CD14-positive monocyte (primary cell): ENCODE results near the gene FAM83G. TPM values are rescaled to one million over a fixed set of nuclear protein-coding genes. Genes with fewer than 3 reads are reported as not detected.

Source experiments
- DNase-seq, 3 donors: peaks; one replicate each; pipeline ENCODE4 v3.0.0-alpha.2; 2011 to 2022
- H2AFZ ChIP-seq: 2 replicates; pipeline ENCODE4 v1.6.0; 2012; ENCODE audit warnings: mild to moderate bottlenecking, low read depth, low read length, inconsistent platforms; ENCODE audit not compliant: insufficient read depth, poor library complexity, severe bottlenecking
- H3K27ac ChIP-seq, 2 donors: 1 replicate in 1 of 2; 2 replicates in 1 of 2; pipeline ENCODE4 v1.5.1; 2012 to 2013; ENCODE audit warnings: low read length in 2 of 2, control low read depth in 1 of 2, inconsistent platforms in 1 of 2, low read depth in 1 of 2, mild to moderate bottlenecking in 1 of 2
- H3K27me3 ChIP-seq, 2 donors: one replicate each; pipeline versions ENCODE4 v1.6.0 to v1.6.1; 2011 to 2013; ENCODE audit warnings: low read length in 2 of 2; ENCODE audit not compliant: control insufficient read depth in 2 of 2, insufficient read depth in 2 of 2
- H3K36me3 ChIP-seq, 2 donors: replicated peaks in 1 of 2; 1 replicate in 1 of 2; 2 replicates in 1 of 2; pipeline versions ENCODE4 v1.5.1 to v1.6.1; 2012 to 2013; ENCODE audit warnings: low read length in 2 of 2, control low read depth in 1 of 2, inconsistent platforms in 1 of 2, mild to moderate bottlenecking in 1 of 2; ENCODE audit not compliant: insufficient read depth in 2 of 2, control insufficient read depth in 1 of 2
- H3K4me1 ChIP-seq, 2 donors: 1 replicate in 1 of 2; 2 replicates in 1 of 2; pipeline versions ENCODE4 v1.5.1 to v1.6.1; 2012 to 2013; ENCODE audit warnings: low read length in 2 of 2, control low read depth in 1 of 2, inconsistent platforms in 1 of 2, mild to moderate bottlenecking in 1 of 2, moderate library complexity in 1 of 2; ENCODE audit not compliant: insufficient read depth in 2 of 2, control insufficient read depth in 1 of 2
- H3K4me2 ChIP-seq: replicated peaks from 2 replicates; pipeline ENCODE3; 2012; ENCODE audit warnings: low read length, moderate library complexity, mild to moderate bottlenecking; ENCODE audit not compliant: poor library complexity, severe bottlenecking; ENCODE audit errors: extremely low read depth
- H3K4me3 ChIP-seq, 3 experiments: fragments of 200-600 bp in 1 of 3; sonication (generic) in 1 of 3; replicated peaks in 1 of 3; 1 replicate in 2 of 3; 2 replicates in 1 of 3; pipeline ENCODE4 v1.5.1; 2011 to 2013; ENCODE audit warnings: low read length in 3 of 3, mild to moderate bottlenecking in 3 of 3, control low read depth in 2 of 3, low read depth in 2 of 3, inconsistent platforms in 1 of 3, moderate library complexity in 1 of 3
- H3K79me2 ChIP-seq: 2 replicates; pipeline ENCODE4 v1.6.0; 2012; ENCODE audit warnings: mild to moderate bottlenecking, control low read depth, inconsistent platforms, low read length, moderate library complexity; ENCODE audit not compliant: insufficient read depth
- H3K9ac ChIP-seq: 2 replicates; pipeline ENCODE4 v1.6.0; 2017; ENCODE audit warnings: low read length, mild to moderate bottlenecking; ENCODE audit not compliant: insufficient read depth, poor library complexity, severe bottlenecking
- H3K9me3 ChIP-seq, 2 donors: replicated peaks in 1 of 2; 1 replicate in 1 of 2; 2 replicates in 1 of 2; pipeline versions ENCODE4 v1.5.1 to v1.6.1; 2012 to 2013; ENCODE audit warnings: low read length in 2 of 2, control low read depth in 1 of 2; ENCODE audit not compliant: control insufficient read depth in 1 of 2, insufficient read depth in 1 of 2
- H4K20me1 ChIP-seq: 2 replicates; pipeline ENCODE4 v1.6.0; 2012; ENCODE audit warnings: mild to moderate bottlenecking, low read length, control low read depth, moderate library complexity; ENCODE audit not compliant: insufficient read depth
- H3K27ac Mint-ChIP-seq, 7 donors: one replicate each; pipeline ENCODE4 v1.8.0; 2020; ENCODE audit warnings: mild to moderate bottlenecking in 7 of 7, mixed read lengths in 7 of 7, moderate library complexity in 6 of 7, inconsistent platforms in 2 of 7
- H3K27me3 Mint-ChIP-seq, 3 donors: one replicate each; pipeline ENCODE4 v1.8.0; 2021 to 2022; ENCODE audit warnings: low read depth in 3 of 3, mild to moderate bottlenecking in 3 of 3, mixed read lengths in 3 of 3, moderate library complexity in 3 of 3, inconsistent platforms in 1 of 3
- H3K36me3 Mint-ChIP-seq, 2 donors: one replicate each; pipeline ENCODE4 v1.8.0; 2020; ENCODE audit warnings: mixed read lengths in 2 of 2, inconsistent platforms in 1 of 2, mild to moderate bottlenecking in 1 of 2
- H3K4me1 Mint-ChIP-seq: one replicate; pipeline ENCODE4 v1.8.0; 2020; ENCODE audit warnings: mild to moderate bottlenecking, mixed read lengths
- H3K4me3 Mint-ChIP-seq, 2 donors: one replicate each; pipeline ENCODE4 v1.8.0; 2020; ENCODE audit warnings: mild to moderate bottlenecking in 2 of 2, mixed read lengths in 2 of 2, moderate library complexity in 1 of 2
- H3K9me3 Mint-ChIP-seq, 7 donors: one replicate each; pipeline ENCODE4 v1.8.0; 2020 to 2022; ENCODE audit warnings: mixed read lengths in 7 of 7, mild to moderate bottlenecking in 6 of 7, moderate library complexity in 6 of 7, inconsistent platforms in 2 of 7
- WGBS: methylation state at CpG from one replicate; pipeline ENCODE4 v1.1.5; 2013; ENCODE audit warnings: missing lambda C conversion rate; ENCODE audit not compliant: insufficient coverage; 5-methylcytosine and 5-hydroxymethylcytosine counted together
- intact Hi-C, 2 donors: fragments of 100-400 bp; cut with micrococcal nuclease; formaldehyde crosslinking; loops; one replicate each; pipeline versions ENCODE4 v1.15.0 to v1.15.1; 2023
- polyA plus RNA-seq, 3 donors: library from polyadenylated mRNA; depleted of rRNA in 1 of 3; unstranded in 2 of 3; stranded (reverse) in 1 of 3; fragments of 300-500 nt in 2 of 3; fragments of >200 nt in 1 of 3; fragmentation: Illumina TruSeq in 2 of 3; gene quantifications; 1 replicate in 2 of 3; 2 replicates in 1 of 3; pipeline ENCODE4 v1.2.3, GENCODE V29; 2012 to 2021
- TF ChIP-seq, protein P1 (sequence below): fragments of 200-600 bp; IDR thresholded peaks from one replicate; pipeline ENCODE4 v1.8.0; 2022; ENCODE audit warnings: antibody characterized with exemption, mild to moderate bottlenecking

Gene FAM83G
- polyA plus RNA-seq, 3 donors = 0.04 to 0.17 (median 0.08) TPM

DNA sequence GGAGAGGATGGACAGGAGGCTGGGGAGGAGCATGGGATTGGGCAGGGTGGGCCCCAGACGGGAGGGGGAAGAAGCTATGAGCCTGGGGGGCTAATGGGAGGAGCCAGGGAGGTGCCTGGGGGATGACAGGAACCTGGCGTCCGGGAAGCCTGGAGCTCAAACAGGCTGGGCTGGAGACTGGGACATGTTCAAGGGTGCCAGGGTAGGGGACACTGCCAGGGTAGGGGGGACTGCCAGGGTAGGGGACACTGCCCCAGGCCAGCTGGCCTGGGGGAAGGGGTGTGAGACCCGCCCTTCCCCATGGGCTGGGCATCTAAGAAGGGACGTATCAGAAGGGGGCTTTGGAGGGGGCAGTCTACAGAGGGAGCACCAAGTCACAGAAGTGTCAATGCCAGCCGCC lies 7.0 kb upstream of the FAM83G start:
- H3K4me2 ChIP-seq = no peak overlapping the region
- intact Hi-C loops = no loop called here
- H4K20me1 ChIP-seq = no peaks in the 10 kb centered on the region
- H2AFZ ChIP-seq = no peak overlapping the region
- WGBS = 95% methylated on average over 6 of the region's 6 CpGs
- Mint-ChIP-seq H3K27me3 (peaks cover 1 to 9% (median 2%) of the 10 kb centered on the region in 3 donors), H3K9me3 (peaks cover 0 to 4% (median 0%) of the 10 kb centered on the region in 7 donors), H3K27ac (no peak overlapping the region), H3K4me3 (no peak overlapping the region), H3K36me3 (no peaks in the 10 kb centered on the region), H3K4me1 (no peaks in the 10 kb centered on the region)
- H3K9ac ChIP-seq = no peak overlapping the region
- H3K4me3 ChIP-seq = no peak overlapping the region
- no peaks in the 10 kb centered on the region for H3K36me3 ChIP-seq
- peaks cover 0 to 3% of the 10 kb centered on the region in 2 donors for H3K27me3 ChIP-seq
- H3K9me3 ChIP-seq = no peaks in the 10 kb centered on the region
- no peaks in the 10 kb centered on the region for H3K79me2 ChIP-seq
- no peaks in the 10 kb centered on the region for H3K4me1 ChIP-seq
- TF ChIP-seq, protein P1, sequence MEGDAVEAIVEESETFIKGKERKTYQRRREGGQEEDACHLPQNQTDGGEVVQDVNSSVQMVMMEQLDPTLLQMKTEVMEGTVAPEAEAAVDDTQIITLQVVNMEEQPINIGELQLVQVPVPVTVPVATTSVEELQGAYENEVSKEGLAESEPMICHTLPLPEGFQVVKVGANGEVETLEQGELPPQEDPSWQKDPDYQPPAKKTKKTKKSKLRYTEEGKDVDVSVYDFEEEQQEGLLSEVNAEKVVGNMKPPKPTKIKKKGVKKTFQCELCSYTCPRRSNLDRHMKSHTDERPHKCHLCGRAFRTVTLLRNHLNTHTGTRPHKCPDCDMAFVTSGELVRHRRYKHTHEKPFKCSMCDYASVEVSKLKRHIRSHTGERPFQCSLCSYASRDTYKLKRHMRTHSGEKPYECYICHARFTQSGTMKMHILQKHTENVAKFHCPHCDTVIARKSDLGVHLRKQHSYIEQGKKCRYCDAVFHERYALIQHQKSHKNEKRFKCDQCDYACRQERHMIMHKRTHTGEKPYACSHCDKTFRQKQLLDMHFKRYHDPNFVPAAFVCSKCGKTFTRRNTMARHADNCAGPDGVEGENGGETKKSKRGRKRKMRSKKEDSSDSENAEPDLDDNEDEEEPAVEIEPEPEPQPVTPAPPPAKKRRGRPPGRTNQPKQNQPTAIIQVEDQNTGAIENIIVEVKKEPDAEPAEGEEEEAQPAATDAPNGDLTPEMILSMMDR = no peak
- no peak for DNase-seq
- H3K27ac ChIP-seq = no peak overlapping the region

DNA sequence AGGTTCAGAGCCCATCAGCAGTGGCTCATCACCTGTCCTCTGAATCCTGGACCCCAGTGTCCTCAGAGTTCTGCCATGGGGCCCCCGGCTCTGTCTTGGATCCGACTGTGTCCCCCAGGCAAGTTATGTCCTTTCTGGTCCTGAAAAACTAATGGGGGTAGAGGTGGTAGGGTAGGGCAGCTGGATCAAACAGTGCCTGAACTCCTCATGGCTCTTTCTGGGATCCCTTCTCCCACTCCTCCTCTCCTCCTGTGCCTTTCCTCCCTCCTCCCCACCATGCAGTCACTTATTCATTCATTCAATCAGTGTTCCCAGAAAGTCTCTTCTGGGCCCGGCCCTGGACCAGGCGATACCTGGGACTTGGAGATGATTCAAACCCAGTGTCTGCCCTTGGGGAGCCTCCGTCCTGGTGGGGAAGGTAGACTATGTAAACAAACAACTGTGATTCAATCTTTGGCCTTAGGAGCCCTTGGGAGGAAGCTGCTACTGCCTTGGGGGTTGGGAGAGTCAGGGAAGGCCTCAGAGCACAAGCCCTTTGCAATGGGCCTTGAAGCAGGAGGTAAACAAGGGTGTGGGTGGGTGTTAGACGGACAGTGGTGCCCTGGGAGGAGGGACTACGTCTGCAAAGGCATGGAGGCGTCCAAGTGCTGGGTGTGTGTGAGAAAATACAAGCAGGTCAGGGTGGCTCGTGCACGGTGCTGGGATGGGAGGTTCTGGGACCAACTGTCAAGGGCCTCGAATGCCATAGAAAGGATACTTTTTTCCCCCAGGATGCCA lies 6.4 kb upstream of the FAM83G start:
- Histone ChIP-seq H3K36me3 (no peaks in the 10 kb centered on the region), H3K4me3 (no peak overlapping the region), H3K4me2 (no peak overlapping the region), H3K27me3 (peaks cover 0 to 3% of the 10 kb centered on the region in 2 donors), H3K9ac (no peak overlapping the region), H3K79me2 (no peaks in the 10 kb centered on the region), H4K20me1 (no peaks in the 10 kb centered on the region), H3K9me3 (no peaks in the 10 kb centered on the region), H3K4me1 (no peaks in the 10 kb centered on the region), H2AFZ (no peak overlapping the region), H3K27ac (no peak overlapping the region)
- Mint-ChIP-seq H3K27ac (no peak overlapping the region), H3K9me3 (peaks cover 0 to 9% (median 0%) of the 10 kb centered on the region in 7 donors), H3K36me3 (no peaks in the 10 kb centered on the region), H3K4me3 (no peak overlapping the region), H3K4me1 (no peaks in the 10 kb centered on the region), H3K27me3 (peaks cover 2 to 10% (median 5%) of the 10 kb centered on the region in 3 donors)
- TF ChIP-seq, protein P1 = no peak
- 77% methylated on average over 7 of the region's 11 CpGs for WGBS
- intact Hi-C loops = no loop called here
- DNase-seq = no peak
